CD4-positive, alpha-beta T cell treated with Interleukin-6 at 100 ng/mL for 8 hours (primary cell): ENCODE data around the gene DHDH.
A peak's percentile ranks its signal among the peaks of the same experiment; 100 is the strongest.

Source experiments
- DNase-seq: peaks from one replicate; pipeline ENCODE4 v3.0.0-alpha.2; 2020; ENCODE audit warnings: mixed read lengths, low spot score

DHDH gene

DNA sequence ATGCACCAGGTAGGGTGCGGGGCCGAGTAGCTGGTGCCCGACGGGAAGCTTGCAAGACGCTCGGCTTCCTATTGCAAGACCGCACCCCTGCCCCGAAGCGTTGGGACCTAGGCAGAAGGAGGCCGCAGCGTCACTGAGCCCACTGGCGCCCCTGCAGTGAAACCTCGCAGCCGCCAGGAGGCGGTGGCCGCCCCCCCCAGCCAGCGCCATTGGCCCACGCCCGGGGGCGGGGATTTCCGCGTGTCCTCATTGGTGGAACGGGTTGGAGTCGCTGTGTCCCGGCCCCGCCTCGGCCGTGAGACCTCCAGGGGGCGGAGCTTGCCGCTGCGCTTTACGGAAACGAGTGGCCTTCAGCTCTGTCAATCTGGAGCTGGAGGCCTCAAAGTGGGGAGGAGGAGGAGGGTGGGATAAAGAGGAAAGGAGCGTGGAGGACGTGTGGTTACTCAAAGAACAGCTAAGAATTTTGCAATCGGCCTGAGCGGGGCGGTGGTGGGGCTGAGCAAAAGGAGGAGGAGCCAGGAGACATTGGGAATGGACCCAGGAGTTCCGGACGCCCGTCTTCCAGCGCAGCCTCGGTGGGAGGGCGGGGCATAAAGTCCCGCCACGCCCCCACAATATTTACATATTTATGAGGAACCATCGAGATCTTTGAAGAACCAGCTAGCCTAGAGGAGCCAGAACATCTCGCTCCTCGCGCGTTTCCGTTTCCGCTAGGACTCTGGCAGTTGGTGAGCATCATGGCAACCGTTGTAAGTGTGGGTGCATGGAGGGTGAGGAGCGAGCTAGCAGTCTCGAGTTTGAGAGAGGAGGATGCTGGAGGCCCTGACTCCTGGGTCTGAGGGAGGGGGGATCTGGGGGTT, 59.9 kb downstream of the DHDH start, which contains the start of the genes GYS1 and RUVBL2:
Gene GYS1, minus strand, starts transcription at position 135 of the 860 bp plus-strand sequence. CDS start 197 bp downstream, outside the sequence.
Gene RUVBL2, plus strand, starts transcription at position 713 of the 860 bp plus-strand sequence. Its CDS starts 25 bp downstream, at position 738.
- peak; percentile 99 for DNase-seq

DNA sequence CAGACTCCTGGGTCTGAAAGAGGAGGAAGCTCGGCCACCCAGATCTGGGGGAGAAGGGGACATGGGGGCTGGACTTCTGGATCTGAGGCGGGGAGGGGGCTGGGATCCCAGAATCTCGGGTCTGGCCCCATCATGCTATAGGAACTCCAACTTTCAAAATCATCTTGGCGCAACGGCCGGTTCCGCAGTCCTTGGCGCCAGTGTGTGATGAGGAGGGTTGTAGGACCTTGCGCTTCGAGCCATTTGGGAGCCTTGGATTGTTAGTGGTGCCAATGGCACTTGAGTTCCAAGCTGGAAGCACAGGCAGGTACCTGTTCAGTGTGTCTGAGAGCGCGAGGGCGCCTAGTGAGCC, 60.5 kb downstream of the DHDH start:
- DNase-seq: no peak
